ENCODE measurements around the gene LRRC74B. TPM values are rescaled to one million over a fixed set of nuclear protein-coding genes. Genes with fewer than 3 reads are reported as not detected.

The LRRC74B gene
- total RNA-seq, 1 experiment from 2014 or later = not detected

- Mint-ChIP-seq H3K4me1 (ENCODE audit: low read depth, unreplicated experiment) (peaks cover 18% of the 10 kb centered on the region), H3K36me3 (ENCODE audit: insufficient read depth, unreplicated experiment) (no peaks in the 10 kb centered on the region), H3K27me3 (ENCODE audit: unreplicated experiment) (peaks cover 29% of the 10 kb centered on the region), H3K27ac (ENCODE audit: unreplicated experiment) (peak overlapping the region; percentile 38), H3K4me3 (ENCODE audit: low read depth, unreplicated experiment) (peak overlapping the region; percentile 65), H3K9me3 (ENCODE audit: low read depth, unreplicated experiment) (no peaks in the 10 kb centered on the region)
- intact Hi-C loops (cut with micrococcal nuclease; ENCODE audit: unreplicated experiment) = no loop called here
- peak; percentile 65 for DNase-seq
- no TSS peak for BruUV-seq (replicated peaks)
- CTCF ChIA-PET = no interaction called here
- TF ChIP-seq CTCF (IDR thresholded peaks at IDR 0.05; ENCODE audit: unreplicated experiment) = no peak
Observed at GRCh38 chr22:21014202-21014725, 31.5 kb upstream of the LRRC74B start.

- peaks cover 35% of the 10 kb centered on the region for H3K27me3 Mint-ChIP-seq (ENCODE audit: unreplicated experiment)
- no peak for TF ChIP-seq CTCF (IDR thresholded peaks at IDR 0.05; ENCODE audit: unreplicated experiment)
- no TSS peak for BruUV-seq (replicated peaks)
- H3K27ac Mint-ChIP-seq (ENCODE audit: unreplicated experiment) = peak within 1 kb of the TSS; percentile 38
- CTCF ChIA-PET = no interaction called here
- no peaks in the 10 kb centered on the region for H3K9me3 Mint-ChIP-seq (ENCODE audit: low read depth, unreplicated experiment)
- peaks cover 18% of the 10 kb centered on the region for H3K4me1 Mint-ChIP-seq (ENCODE audit: low read depth, unreplicated experiment)
- intact Hi-C loops (cut with micrococcal nuclease; ENCODE audit: unreplicated experiment) = no loop called here
- peak within 1 kb of the TSS; percentile 65 for H3K4me3 Mint-ChIP-seq (ENCODE audit: low read depth, unreplicated experiment)
- DNase-seq = peak; percentile 32
- no peaks in the 10 kb centered on the region for H3K36me3 Mint-ChIP-seq (ENCODE audit: insufficient read depth, unreplicated experiment)
Observed at GRCh38 chr22:21014726-21015465, 30.9 kb upstream of the LRRC74B start, which contains the start of gene P2RX6. TSS of gene P2RX6 (plus strand) at chr22:21015165. CDS start at chr22:21015175, 10 bp downstream.

GRCh38 chr22:21015466-21016006 lies 30.2 kb upstream of the LRRC74B start:
- DNase-seq = no peak
- BruUV-seq (replicated peaks) = no TSS peak
- H3K27me3 Mint-ChIP-seq (ENCODE audit: unreplicated experiment) = peaks cover 42% of the 10 kb centered on the region
- no peak for TF ChIP-seq CTCF (IDR thresholded peaks at IDR 0.05; ENCODE audit: unreplicated experiment)
- H3K4me1 Mint-ChIP-seq (ENCODE audit: low read depth, unreplicated experiment) = peaks cover 18% of the 10 kb centered on the region
- intact Hi-C loops (cut with micrococcal nuclease; ENCODE audit: unreplicated experiment) = no loop called here
- no peak overlapping the region for H3K27ac Mint-ChIP-seq (ENCODE audit: unreplicated experiment)
- CTCF ChIA-PET = no interaction called here
- H3K4me3 Mint-ChIP-seq (ENCODE audit: low read depth, unreplicated experiment) = peak overlapping the region; percentile 65
- no peaks in the 10 kb centered on the region for H3K9me3 Mint-ChIP-seq (ENCODE audit: low read depth, unreplicated experiment)
- no peaks in the 10 kb centered on the region for H3K36me3 Mint-ChIP-seq (ENCODE audit: insufficient read depth, unreplicated experiment)

GRCh38 chr22:21016644-21017420 lies 28.9 kb upstream of the LRRC74B start:
- no peak for TF ChIP-seq CTCF (IDR thresholded peaks at IDR 0.05; ENCODE audit: unreplicated experiment)

More at GRCh38 chr22:21016644-21017420, 28.9 kb upstream of the LRRC74B start:
- Mint-ChIP-seq H3K4me1 (ENCODE audit: low read depth, unreplicated experiment) (peaks cover 18% of the 10 kb centered on the region), H3K36me3 (ENCODE audit: insufficient read depth, unreplicated experiment) (no peaks in the 10 kb centered on the region), H3K27me3 (ENCODE audit: unreplicated experiment) (peaks cover 54% of the 10 kb centered on the region), H3K27ac (ENCODE audit: unreplicated experiment) (no peak overlapping the region), H3K9me3 (ENCODE audit: low read depth, unreplicated experiment) (no peaks in the 10 kb centered on the region), H3K4me3 (ENCODE audit: low read depth, unreplicated experiment) (no peak overlapping the region)
- intact Hi-C loops (cut with micrococcal nuclease; ENCODE audit: unreplicated experiment) = no loop called here
- BruUV-seq (replicated peaks) = no TSS peak
- DNase-seq = no peak
- CTCF ChIA-PET = interaction anchor here (0.7 kb wide), 1 partner anchor 131 kb away, joined by 6 read pairs; no protein-coding TSS in a partner anchor

All from Calu3 (cell line).